Heart left ventricle (tissue), 16 donors: Measurements from ENCODE around the gene ABCA13. TPM values are rescaled to one million over a fixed set of nuclear protein-coding genes. Genes with fewer than 3 reads are reported as not detected.

Source experiments
- ATAC-seq, 4 donors: fragments of 200-7000 bp; cut with Tn5 transposase; one replicate each; pipeline ENCODE4 v1.9.1; 2020 to 2022; ENCODE audit warnings: moderate library complexity in 4 of 4, mild to moderate bottlenecking in 3 of 4, moderate number of reproducible peaks in 1 of 4
- DNase-seq, 5 donors: peaks; one replicate each; pipeline ENCODE4 v3.0.0-alpha.2; 2020
- H3K27ac ChIP-seq, 12 donors: fragments of 200-600 bp; sonication (generic) in 4 of 12; one replicate each; pipeline versions ENCODE4 v1.5.0 to v1.8.0; 2016 to 2022; ENCODE audit warnings: mild to moderate bottlenecking in 2 of 12
- H3K27me3 ChIP-seq, 9 donors: fragments of 200-600 bp; sonication (generic) in 2 of 9; one replicate each; pipeline versions ENCODE4 v1.5.1 to v1.8.0; 2016 to 2022; ENCODE audit warnings: mild to moderate bottlenecking in 3 of 9
- H3K36me3 ChIP-seq, 9 donors: fragments of 200-600 bp; sonication (generic) in 2 of 9; one replicate each; pipeline versions ENCODE4 v1.5.0 to v1.8.0; 2018 to 2022; ENCODE audit warnings: mild to moderate bottlenecking in 2 of 9
- H3K4me1 ChIP-seq, 12 donors: fragments of 200-600 bp; sonication (generic) in 4 of 12; one replicate each; pipeline versions ENCODE4 v1.5.0 to v1.8.0; 2016 to 2022; ENCODE audit warnings: mild to moderate bottlenecking in 3 of 12
- H3K4me3 ChIP-seq, 12 donors: fragments of 200-600 bp; sonication (generic) in 4 of 12; one replicate each; pipeline versions ENCODE4 v1.5.0 to v1.8.0; 2017 to 2022; ENCODE audit warnings: mild to moderate bottlenecking in 9 of 12, moderate library complexity in 4 of 12
- H3K9me3 ChIP-seq, 12 donors: fragments of 200-600 bp; sonication (generic) in 4 of 12; one replicate each; pipeline versions ENCODE4 v1.5.0 to v1.8.0; 2016 to 2022; ENCODE audit warnings: mild to moderate bottlenecking in 1 of 12
- CTCF ChIP-seq, 12 donors: fragments of 200-600 bp; sonication (generic) in 4 of 12; IDR thresholded peaks; one replicate each; pipeline versions ENCODE4 v1.5.0 to v1.8.0; 2018 to 2022; ENCODE audit warnings: antibody characterized with exemption in 12 of 12, mild to moderate bottlenecking in 5 of 12
- POLR2A ChIP-seq, 2 donors: fragments of 450-650 bp; IDR thresholded peaks; one replicate each; pipeline ENCODE4 v1.6.1; 2017; ENCODE audit warnings: antibody characterized with exemption in 2 of 2, mild to moderate bottlenecking in 2 of 2, moderate library complexity in 2 of 2
- WGBS, 4 donors: extraction: QIAGEN DNeasy Blood & Tissue Kit in 2 of 4; methylation state at CpG; one replicate each; pipeline versions ENCODE4 v1.1.5 to v1.1.7; 2013 to 2018; 5-methylcytosine and 5-hydroxymethylcytosine counted together
- intact Hi-C, 10 donors: fragments of 100-400 bp; cut with DNase I; formaldehyde crosslinking; loops; one replicate each; pipeline versions ENCODE4 v1.11.1 to v1.14.2; 2022
- polyA plus RNA-seq, 2 donors: library from polyadenylated mRNA; stranded (reverse); fragments of 200-250 nt; gene quantifications; one replicate each; pipeline ENCODE4 v1.2.3, GENCODE V29; 2013
- total RNA-seq, 9 donors: library from RNA; depleted of rRNA in 2 of 9; stranded (reverse); fragments of >200 nt in 2 of 9; fragmentation: NEBNext Ultra II Directional in 3 of 9; extraction: Animal tissue kit (Norgen Biotek cat#: 25700) in 3 of 9; gene quantifications; one replicate each; pipeline versions ENCODE4 v1.1.0 to v1.2.4, GENCODE V29; 2016 to 2023
- donor health status: ischemic (EF 13 %, LVEDD 7.1; RV severe dilation, severe dysfunction).
- donor health status: healthy with polysubstance abuse.
- donor health status: DM: no; HTN: yes; CAD: no.
- donor health status: DM: no; HTN: no; CAD: no.
- donor health status: ischemic (EF 25% LVEDD 6.9; RV normal size, moderate dysfunction).
- donor health status: ischemic (EF 25% LVEDD 5.7; RV mildly dilated, moderate dysfunction).
- donor health status: healthy.
- donor health status: DM: yes; HTN: yes; CAD: no.
- donor health status: ischemic (EF 35%, LVEDD 5.7; RV mildly dilated, moderate dysfunction).
- donor health status: nonischemic (EF 11% LVEDD 7.7; RV severe dilation, severe dysfunction).
- donor health status: DM: yes; HTN: yes; CAD: no.
- donor health status: PGD.
- donor health status: ischemic (EF 29% LVEDD 5.4; RV normal size, mild dysfunction).
- donor health status: nonischemic (EF 23%, LVEDD 6.1; RV moderate dilation, normal function).

ABCA13 gene
- total and polyA plus RNA-seq, 11 donors, result 0.01 to 0.29 (median 0.07) TPM; not detected in 3

GRCh38 chr7:48419401-48419800 is 248.1 kb downstream of the ABCA13 start:
- intact Hi-C loops, result no loop called here
- H3K9me3 ChIP-seq, result no peaks in the 10 kb centered on the region
- TF ChIP-seq POLR2A (IDR thresholded peaks at IDR 0.05), result no peak
- TF ChIP-seq CTCF (IDR thresholded peaks at IDR 0.05), result no peak
- WGBS, 4 donors, result 33 to 83% (median 41%) methylated on average over 2 of the region's 2 CpGs
- ATAC-seq, result no peak
- no peak for DNase-seq
- peaks cover 0 to 4% (median 0%) of the 10 kb centered on the region in 9 donors for H3K27me3 ChIP-seq
- no peaks in the 10 kb centered on the region for H3K4me1 ChIP-seq
- no peak overlapping the region for H3K27ac ChIP-seq
- no peak overlapping the region for H3K4me3 ChIP-seq
- H3K36me3 ChIP-seq, result no peaks in the 10 kb centered on the region

GRCh38 chr7:48420206-48420605 is 248.9 kb downstream of the ABCA13 start:
- intact Hi-C loops, result loop anchor here in 5 of 10 donors (5.0 to 10.0 kb wide), 2 partner anchors 455 to 457 kb away; no protein-coding TSS in a partner anchor
- no peak overlapping the region for H3K4me3 ChIP-seq
- no peaks in the 10 kb centered on the region for H3K36me3 ChIP-seq
- H3K27me3 ChIP-seq, result peaks cover 0 to 4% (median 0%) of the 10 kb centered on the region in 9 donors
- no peak for ATAC-seq
- WGBS, 4 donors, result 65 to 74% (median 73%) methylated on average over 1 of the region's 1 CpG
- no peaks in the 10 kb centered on the region for H3K4me1 ChIP-seq
- no peak for DNase-seq
- no peak for TF ChIP-seq CTCF (IDR thresholded peaks at IDR 0.05)
- TF ChIP-seq POLR2A (IDR thresholded peaks at IDR 0.05), result no peak
- no peak overlapping the region for H3K27ac ChIP-seq
- no peaks in the 10 kb centered on the region for H3K9me3 ChIP-seq

- H3K4me3 ChIP-seq, result no peak overlapping the region
- intact Hi-C loops, result loop anchor here in 5 of 10 donors (5.0 to 10.0 kb wide), 2 partner anchors 453 to 456 kb away; no protein-coding TSS in a partner anchor
- no peak for TF ChIP-seq CTCF (IDR thresholded peaks at IDR 0.05)
- no peak for TF ChIP-seq POLR2A (IDR thresholded peaks at IDR 0.05)
- no peak overlapping the region for H3K27ac ChIP-seq
- WGBS, 4 donors, result 88 to 96% (median 92%) methylated on average over 1 of the region's 1 CpG
- H3K36me3 ChIP-seq, result no peaks in the 10 kb centered on the region
- peaks cover 0 to 4% (median 0%) of the 10 kb centered on the region in 9 donors for H3K27me3 ChIP-seq
- H3K9me3 ChIP-seq, result no peaks in the 10 kb centered on the region
- DNase-seq (no peak), ATAC-seq (no peak)
- H3K4me1 ChIP-seq, result no peaks in the 10 kb centered on the region
Observed at GRCh38 chr7:48421357-48421756, 250.1 kb downstream of the ABCA13 start.

- peak in 11 of 12 donors; percentile 11 to 51 (median 40) for TF ChIP-seq CTCF (IDR thresholded peaks at IDR 0.05)
- TF ChIP-seq POLR2A (IDR thresholded peaks at IDR 0.05), result no peak
- no peak for ATAC-seq
- Histone ChIP-seq H3K9me3 (no peaks in the 10 kb centered on the region), H3K27ac (no peak overlapping the region), H3K4me1 (no peaks in the 10 kb centered on the region), H3K27me3 (no peaks in the 10 kb centered on the region), H3K4me3 (no peak overlapping the region), H3K36me3 (no peaks in the 10 kb centered on the region)
- 25 to 51% (median 47%) methylated on average over 3 of the region's 3 CpGs for WGBS, 4 donors
- intact Hi-C loops, result loop anchor here in 8 of 10 donors (2.0 to 10.0 kb wide), 4 partner anchors 450 to 453 kb away; no protein-coding TSS in a partner anchor
- DNase-seq, result no peak
Observed at GRCh38 chr7:48424731-48425130, 253.5 kb downstream of the ABCA13 start.
